WI38 (cell line): Measurements from ENCODE around the gene ASB2.

Source experiments
- H3K4me3 ChIP-seq: 2 replicates; pipeline ENCODE4 v1.5.1; 2011; ENCODE audit warnings: low read depth, mild to moderate bottlenecking, control low read depth, low read length
- TF ChIP-seq, protein P1 (sequence below): IDR thresholded peaks from 2 replicates; pipeline ENCODE4 v1.5.1; 2012; ENCODE audit warnings: low read depth, mild to moderate bottlenecking, control low read depth, low read length

ASB2 gene

DNA sequence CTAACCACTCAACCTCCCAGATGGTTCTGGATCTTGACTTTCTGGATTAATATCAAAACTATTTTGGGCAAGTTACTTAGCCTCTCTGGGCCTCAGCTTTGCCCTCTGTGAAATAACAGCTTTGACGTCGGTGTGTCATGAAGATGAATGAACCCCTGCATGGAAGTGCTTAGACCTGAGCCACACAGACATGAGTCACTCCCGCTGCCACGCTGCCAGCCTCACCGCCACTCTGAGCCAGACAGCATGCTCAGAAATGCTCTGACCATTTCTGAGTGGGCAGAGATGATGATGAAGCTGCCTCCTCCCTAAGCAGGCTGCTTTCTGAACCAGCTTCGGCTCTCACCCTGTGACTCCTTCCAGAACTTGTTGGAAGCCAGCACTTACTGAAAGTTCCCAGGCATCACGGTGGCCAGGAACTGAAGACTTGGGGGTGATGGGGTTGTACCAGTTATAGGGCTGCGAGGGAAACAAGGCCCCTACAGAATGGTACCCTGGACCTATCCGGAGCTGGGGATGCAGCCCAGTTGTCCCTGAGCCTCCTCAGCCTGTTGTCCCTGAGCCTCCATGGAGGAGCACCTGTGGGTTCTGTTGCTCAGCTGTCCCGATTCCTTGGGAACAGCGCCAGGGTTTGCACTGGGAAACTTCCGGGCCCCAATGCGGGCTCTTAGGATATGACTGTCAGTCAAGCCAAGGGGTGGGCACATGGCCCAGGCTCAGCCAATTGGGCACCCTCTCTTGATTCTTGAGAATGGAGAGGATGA, 18.7 kb upstream of the ASB2 start:
- H3K4me3 ChIP-seq = no peak overlapping the region
- TF ChIP-seq, protein P1, sequence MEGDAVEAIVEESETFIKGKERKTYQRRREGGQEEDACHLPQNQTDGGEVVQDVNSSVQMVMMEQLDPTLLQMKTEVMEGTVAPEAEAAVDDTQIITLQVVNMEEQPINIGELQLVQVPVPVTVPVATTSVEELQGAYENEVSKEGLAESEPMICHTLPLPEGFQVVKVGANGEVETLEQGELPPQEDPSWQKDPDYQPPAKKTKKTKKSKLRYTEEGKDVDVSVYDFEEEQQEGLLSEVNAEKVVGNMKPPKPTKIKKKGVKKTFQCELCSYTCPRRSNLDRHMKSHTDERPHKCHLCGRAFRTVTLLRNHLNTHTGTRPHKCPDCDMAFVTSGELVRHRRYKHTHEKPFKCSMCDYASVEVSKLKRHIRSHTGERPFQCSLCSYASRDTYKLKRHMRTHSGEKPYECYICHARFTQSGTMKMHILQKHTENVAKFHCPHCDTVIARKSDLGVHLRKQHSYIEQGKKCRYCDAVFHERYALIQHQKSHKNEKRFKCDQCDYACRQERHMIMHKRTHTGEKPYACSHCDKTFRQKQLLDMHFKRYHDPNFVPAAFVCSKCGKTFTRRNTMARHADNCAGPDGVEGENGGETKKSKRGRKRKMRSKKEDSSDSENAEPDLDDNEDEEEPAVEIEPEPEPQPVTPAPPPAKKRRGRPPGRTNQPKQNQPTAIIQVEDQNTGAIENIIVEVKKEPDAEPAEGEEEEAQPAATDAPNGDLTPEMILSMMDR = no peak

DNA sequence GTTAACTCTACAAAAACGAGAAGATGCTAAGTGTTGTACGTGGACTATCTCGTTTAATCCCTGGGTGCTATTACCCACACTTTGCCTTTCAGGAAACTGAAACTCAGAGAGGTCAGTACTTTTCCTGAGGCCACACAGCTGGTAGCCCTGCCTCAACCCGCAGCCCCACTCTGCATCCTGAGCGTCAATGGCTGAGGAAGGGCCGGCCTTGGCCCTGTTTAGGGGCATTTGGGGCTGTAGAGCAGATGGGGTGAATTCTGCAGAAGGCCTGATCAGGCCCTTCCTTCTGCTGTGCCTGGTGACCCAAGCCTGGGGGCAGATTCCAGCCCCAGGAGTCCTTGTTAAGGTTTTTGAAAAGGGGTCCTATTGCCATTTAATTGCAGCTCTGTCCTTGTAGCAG, 17.0 kb upstream of the ASB2 start:
- no peak overlapping the region for H3K4me3 ChIP-seq
- TF ChIP-seq, protein P1 = no peak

DNA sequence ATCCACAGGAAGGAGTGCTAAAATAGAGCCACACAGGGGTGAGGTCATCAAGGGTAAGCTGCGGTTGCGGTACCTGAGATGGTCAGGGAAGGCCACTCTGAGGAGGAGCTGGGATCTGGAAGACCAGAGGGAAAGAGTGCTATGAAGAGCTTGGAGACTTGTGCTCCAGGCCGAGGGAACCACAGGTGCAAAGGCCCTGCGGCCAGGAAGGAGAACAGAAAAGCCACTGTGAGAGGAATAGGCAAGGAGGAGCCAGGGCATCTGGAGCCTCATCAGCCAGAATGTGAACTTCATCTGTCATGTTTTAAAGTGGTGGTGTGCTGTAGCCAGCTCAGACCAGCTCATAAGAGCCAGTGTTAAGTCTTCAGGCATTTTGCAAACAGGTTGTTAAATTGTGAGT, 15.3 kb upstream of the ASB2 start:
- TF ChIP-seq, protein P1 = no peak
- H3K4me3 ChIP-seq = no peak overlapping the region

DNA sequence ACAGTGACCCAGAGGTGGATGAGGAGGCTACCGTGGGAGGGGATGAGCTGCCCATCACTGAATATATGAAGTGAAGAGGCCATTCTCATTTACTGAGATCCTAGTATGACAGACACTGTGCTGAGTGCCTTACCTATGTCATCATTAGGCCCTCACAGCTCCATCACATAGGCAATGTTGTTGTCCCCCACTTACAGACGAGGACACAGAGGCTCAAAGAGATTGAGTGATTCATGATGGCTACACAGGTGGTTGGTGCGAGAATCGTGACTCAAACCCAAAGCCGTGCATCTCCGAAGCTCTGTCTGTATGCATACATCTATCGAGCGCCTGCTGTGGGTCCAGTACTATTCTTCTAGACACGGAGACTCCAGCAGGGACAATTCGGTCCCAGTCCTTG, 14.8 kb upstream of the ASB2 start:
- no peak overlapping the region for H3K4me3 ChIP-seq
- TF ChIP-seq, protein P1 = no peak

DNA sequence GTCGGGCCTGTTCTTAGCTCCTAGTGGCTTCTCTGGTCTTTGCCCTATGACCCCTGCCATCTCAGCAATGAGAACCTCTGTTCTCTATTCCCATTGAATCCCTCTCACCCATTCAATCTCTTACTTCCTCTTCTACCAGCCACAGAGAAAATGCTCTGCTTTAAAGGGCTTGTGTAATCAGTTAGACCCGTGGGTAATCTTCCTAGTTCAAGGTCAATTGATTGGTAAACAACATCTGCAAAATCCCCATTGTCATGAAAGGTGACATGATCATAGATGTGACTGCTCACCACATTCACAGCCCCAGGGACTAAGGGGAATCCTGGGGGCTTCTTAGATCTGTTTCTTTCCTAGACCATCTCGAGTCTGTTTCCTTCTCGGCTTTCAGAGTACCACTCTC, 13.6 kb upstream of the ASB2 start:
- no peak overlapping the region for H3K4me3 ChIP-seq

DNA sequence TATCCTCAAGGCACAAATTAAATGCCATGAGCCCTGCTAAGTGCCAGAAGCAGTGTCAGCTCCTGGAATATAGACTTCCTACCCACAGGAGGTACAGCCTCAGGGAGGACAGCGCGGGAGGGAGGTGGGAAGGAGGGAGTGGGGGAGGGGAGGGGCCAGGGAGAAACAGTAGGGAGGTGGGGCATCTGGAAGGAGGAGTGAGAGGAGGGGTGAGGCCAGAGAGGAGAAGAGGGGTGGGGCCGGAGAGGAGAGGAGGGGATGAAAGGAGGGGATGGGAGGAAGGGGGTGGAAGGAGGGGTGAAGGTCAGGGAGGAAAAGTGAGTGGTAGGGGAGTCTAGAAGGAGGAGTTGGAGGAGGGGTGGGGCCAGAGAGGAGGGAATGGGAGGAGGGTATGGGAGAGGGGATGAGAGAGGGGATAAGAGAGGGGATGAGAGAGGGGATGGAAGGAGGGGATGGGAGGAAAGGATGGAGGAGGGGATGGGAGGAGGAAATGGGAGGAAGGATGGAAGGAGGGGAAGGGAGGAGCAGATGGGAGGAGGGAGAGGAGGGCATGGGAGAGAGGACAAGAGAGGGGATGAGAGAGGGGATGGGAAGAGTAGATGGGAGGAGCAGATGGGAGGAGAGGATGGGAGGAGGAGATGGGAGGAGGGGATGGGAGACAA, 11.6 kb upstream of the ASB2 start:
- TF ChIP-seq, protein P1 = no peak
- H3K4me3 ChIP-seq = no peak overlapping the region

More for the DNA sequence above, 13.6 kb upstream of the ASB2 start:
- TF ChIP-seq, protein P1 = no peak

DNA sequence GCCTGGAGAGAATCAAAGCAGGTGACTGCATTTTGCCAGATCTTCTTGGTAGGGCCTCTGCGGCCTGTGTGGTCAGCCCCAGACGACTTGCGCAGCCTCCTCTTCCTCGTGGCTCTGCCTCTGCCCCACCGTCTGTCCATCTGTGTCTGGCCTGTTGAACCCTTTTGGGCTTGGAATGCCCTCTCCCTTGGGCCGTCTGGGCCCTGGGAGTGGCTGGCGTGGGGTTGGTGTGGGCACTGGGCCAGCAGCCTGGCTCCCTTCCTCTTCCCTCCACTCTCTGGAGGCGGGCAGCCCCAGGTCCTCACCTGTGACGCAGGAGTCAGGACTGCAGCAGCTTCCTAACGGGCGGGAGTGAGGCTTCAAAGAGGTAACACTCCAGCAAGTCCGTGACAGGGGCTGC, 11.0 kb upstream of the ASB2 start:
- TF ChIP-seq, protein P1 = no peak
- no peak overlapping the region for H3K4me3 ChIP-seq
